Measurements from ENCODE around the gene HDDC3. TPM values are rescaled to one million over a fixed set of nuclear protein-coding genes. Genes with fewer than 3 reads are reported as not detected.

The HDDC3 gene
- total RNA-seq, 1 experiment from 2014 or later = 13.3 TPM

DNA sequence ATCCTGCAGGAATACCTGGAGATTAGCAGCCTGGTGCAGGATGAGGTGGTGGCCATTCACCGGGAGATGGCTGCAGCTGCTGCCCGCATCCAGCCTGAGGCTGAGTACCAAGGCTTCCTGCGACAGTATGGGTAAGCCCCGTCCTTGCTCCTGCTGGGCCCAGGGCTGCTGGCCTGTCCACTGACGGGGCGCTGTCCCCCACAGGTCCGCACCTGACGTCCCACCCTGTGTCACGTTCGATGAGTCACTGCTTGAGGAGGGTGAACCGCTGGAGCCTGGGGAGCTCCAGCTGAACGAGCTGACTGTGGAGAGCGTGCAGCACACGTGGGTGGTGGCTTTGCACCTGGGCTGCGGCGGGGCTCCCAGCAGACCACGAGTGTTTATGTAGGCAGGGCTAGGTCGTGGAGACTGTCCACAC lies 43.0 kb downstream of the HDDC3 start:
- H2AK5ac ChIP-seq (ENCODE audit: insufficient read length, low read length) = no peak overlapping the region

More for the DNA sequence above, 43.0 kb downstream of the HDDC3 start:
- H4K5ac ChIP-seq (ENCODE audit: insufficient read length, low read depth, low read length) = no peak overlapping the region
- Mint-ChIP-seq H3K27ac (no peak overlapping the region; a peak in 1 of 7 replicates), H3K27me3 (ENCODE audit: low read depth) (no peaks in the 10 kb centered on the region; the same call in 1 of the 2 replicates), H3K4me3 (no peak overlapping the region), H3K9me3 (no peaks in the 10 kb centered on the region; a peak in 1 of 5 replicates), H3K4me1 (peaks cover 13 to 21% of the 10 kb centered on the region in 2 experiments), H3K36me3 (ENCODE audit: insufficient read depth in 1 of 3, low read depth in 3 of 3) (peaks cover 4 to 10% (median 4%) of the 10 kb centered on the region in 3 experiments; a peak in 5 of 7 replicates)
- H3T11ph ChIP-seq (ENCODE audit: low read length) = no peak overlapping the region
- no peaks in the 10 kb centered on the region for H4K20me1 ChIP-seq (ENCODE audit: control insufficient read depth, insufficient read depth, insufficient read length)
- H3K4ac ChIP-seq (ENCODE audit: low read depth, low read length) = no peak overlapping the region
- no peak overlapping the region for H3K14ac ChIP-seq (ENCODE audit: insufficient read depth, low read length)
- H4K8ac ChIP-seq (replicated peaks; ENCODE audit: insufficient read length, low read depth, low read length) = no peak overlapping the region
- H2AFZ ChIP-seq (ENCODE audit: low read length) = no peak overlapping the region
- no peak overlapping the region for H2BK5ac ChIP-seq (ENCODE audit: insufficient read length, low read length)
- WGBS (ENCODE audit: extremely low coverage, insufficient read length, low lambda C conversion rate) = no CpG with 5 or more reads among the region's 18 CpGs
- H3K4me2 ChIP-seq (ENCODE audit: insufficient read depth, insufficient read length, low read length) = no peak overlapping the region
- H2BK15ac ChIP-seq (ENCODE audit: low read depth, low read length) = no peak overlapping the region
- H2BK20ac ChIP-seq (ENCODE audit: low read depth, low read length, poor library complexity, severe bottlenecking) = no peak overlapping the region
- H3K23me2 ChIP-seq (ENCODE audit: insufficient read length, low read depth, low read length, poor library complexity, severe bottlenecking) = peaks cover 4% of the 10 kb centered on the region
- no peak overlapping the region for H2BK120ac ChIP-seq (ENCODE audit: low read depth, low read length, poor library complexity, severe bottlenecking)
- no peak overlapping the region for H3K23ac ChIP-seq (ENCODE audit: insufficient read length, low read depth, low read length)
- H4K91ac ChIP-seq (ENCODE audit: insufficient read length, low read depth, low read length) = no peak overlapping the region
- no peak overlapping the region for H3K18ac ChIP-seq (ENCODE audit: insufficient read length, low read depth, low read length)
- no peak for DNase-seq
- no peak overlapping the region for H3K9ac ChIP-seq (ENCODE audit: extremely low read depth, insufficient read length, low read length)
- no peaks in the 10 kb centered on the region for H3K27me3 ChIP-seq (ENCODE audit: insufficient read depth, low read length)
- no peak overlapping the region for H2BK12ac ChIP-seq (ENCODE audit: insufficient read length, low read depth, low read length)
- H3K4me1 ChIP-seq (ENCODE audit: insufficient read depth, low read length) = no peaks in the 10 kb centered on the region; the same call in 1 of the 2 replicates
- no peak overlapping the region for H3K56ac ChIP-seq (ENCODE audit: insufficient read length, low read depth, low read length)
- no peaks in the 10 kb centered on the region for H3K9me3 ChIP-seq (ENCODE audit: control insufficient read depth, low read depth, low read length)
- H3K79me2 ChIP-seq (ENCODE audit: insufficient read depth, low read length) = no peaks in the 10 kb centered on the region
- TF ChIP-seq CTCF (conservative IDR thresholded peaks at IDR 0.05) = no peak
- no peak overlapping the region for H3K27ac ChIP-seq (ENCODE audit: insufficient read length, low read depth, low read length)
- no peaks in the 10 kb centered on the region for H3K79me1 ChIP-seq (ENCODE audit: insufficient read depth, low read depth, low read length, poor library complexity, severe bottlenecking)
